Thymus (tissue), 14 donors: ENCODE data around the gene KCTD14. TPM values are rescaled to one million over a fixed set of nuclear protein-coding genes. Genes with fewer than 3 reads are reported as not detected.

ENCODE experiments used
- DNase-seq, 9 donors: peaks; one replicate each; pipeline ENCODE4 v3.0.0-alpha.2; 2013; ENCODE audit warnings: low spot score in 9 of 9, low read depth in 6 of 9, missing footprints in 1 of 9
- H3K27ac ChIP-seq, 2 donors: one replicate each; pipeline ENCODE4 v1.5.1; 2013; ENCODE audit warnings: control low read depth in 1 of 2, low read depth in 1 of 2, low read length in 1 of 2, mild to moderate bottlenecking in 1 of 2, moderate library complexity in 1 of 2
- H3K27me3 ChIP-seq, 2 donors: one replicate each; pipeline ENCODE4 v1.5.1; 2013; ENCODE audit warnings: low read length in 1 of 2; ENCODE audit not compliant: control insufficient read depth in 2 of 2, insufficient read depth in 1 of 2
- H3K36me3 ChIP-seq, 2 donors: one replicate each; pipeline ENCODE4 v1.5.1; 2013; ENCODE audit warnings: low read length in 1 of 2, mild to moderate bottlenecking in 1 of 2, moderate library complexity in 1 of 2; ENCODE audit not compliant: control insufficient read depth in 2 of 2, insufficient read depth in 2 of 2
- H3K4me1 ChIP-seq, 2 donors: one replicate each; pipeline ENCODE4 v1.5.1; 2013; ENCODE audit warnings: low read length in 2 of 2; ENCODE audit not compliant: control insufficient read depth in 2 of 2, insufficient read depth in 2 of 2
- H3K4me3 ChIP-seq, 2 donors: one replicate each; pipeline ENCODE4 v1.5.1; 2013; ENCODE audit warnings: low read length in 2 of 2, control low read depth in 1 of 2, mild to moderate bottlenecking in 1 of 2
- H3K9me3 ChIP-seq, 2 donors: one replicate each; pipeline ENCODE4 v1.5.1; 2013; ENCODE audit warnings: low read length in 1 of 2, mild to moderate bottlenecking in 1 of 2; ENCODE audit not compliant: control insufficient read depth in 2 of 2, insufficient read depth in 1 of 2
- whole genome bisulfite sequencing: extraction: QIAGEN DNeasy Blood & Tissue Kit; methylation state at CpG from one replicate; pipeline ENCODE4 v1.1.7; 2013; 5-methylcytosine and 5-hydroxymethylcytosine counted together
- long read RNA-seq, 10 donors: transcript quantifications; one replicate each; lab custom pipeline, GENCODE V29; 2026
- polyA plus RNA-seq: library from polyadenylated mRNA; stranded (reverse); fragments of 200-250 nt; gene quantifications from one replicate; pipeline ENCODE4 v1.2.3, GENCODE V29; 2013
- total RNA-seq: library from RNA; stranded (reverse); fragments of 120-200 nt; gene quantifications from one replicate; pipeline ENCODE4 v1.2.4, GENCODE V29; 2013
- donor health status: healthy.

The KCTD14 gene
- 1.2 TPM for total RNA-seq
- polyA plus RNA-seq, result 2.0 TPM
- long read RNA-seq, donor 1, result 0 reads
- long read RNA-seq, donor 2, result 0 reads
- long read RNA-seq, donor 3, result 0 reads
- long read RNA-seq, donor 4, result 0 reads
- long read RNA-seq, donor 5, partial matches to known transcripts, result 0 of 3 reads
- long read RNA-seq, donor 5, other reads (novel, unspliced or antisense), result 0 of 3 reads
- long read RNA-seq, donor 6, partial matches to known transcripts, result 0 of 1 reads
- long read RNA-seq, donor 6, other reads (novel, unspliced or antisense), result 0 of 1 reads
- long read RNA-seq, donor 7, partial matches to known transcripts, result 0 of 2 reads
- long read RNA-seq, donor 7, other reads (novel, unspliced or antisense), result 0 of 2 reads
- long read RNA-seq, donor 8, partial matches to known transcripts, result 0 of 1 reads
- long read RNA-seq, donor 8, other reads (novel, unspliced or antisense), result 0 of 1 reads
- long read RNA-seq, donor 9, result 0 reads
- long read RNA-seq, donor 10, result 0 reads

- no peaks in the 10 kb centered on the region for H3K36me3 ChIP-seq
- no peak within 1 kb of the TSS for H3K27ac ChIP-seq
- H3K4me1 ChIP-seq, result no peaks in the 10 kb centered on the region
- 34% methylated on average over 37 of the region's 37 CpGs for WGBS
- peaks cover 0 to 33% of the 10 kb centered on the region in 2 donors for H3K27me3 ChIP-seq
- H3K9me3 ChIP-seq, result no peaks in the 10 kb centered on the region
- no peak for DNase-seq
- H3K4me3 ChIP-seq, result peak within 1 kb of the TSS in 1 of 2 donors; percentile 27
Measured at GRCh38 chr11:78022397-78023396, at the start of gene KCTD14. TSS of gene KCTD14 (minus strand) at chr11:78023276. CDS start at chr11:78023249, 27 bp downstream.

- H3K36me3 ChIP-seq, result peaks cover 24 to 46% of the 10 kb centered on the region in 2 donors
- 99% methylated on average over 4 of the region's 4 CpGs for WGBS
- no peaks in the 10 kb centered on the region for H3K9me3 ChIP-seq
- H3K27ac ChIP-seq, result no peak overlapping the region
- no peak overlapping the region for H3K4me3 ChIP-seq
- no peak for DNase-seq
- H3K4me1 ChIP-seq, result peaks cover 4 to 7% of the 10 kb centered on the region in 2 donors
- H3K27me3 ChIP-seq, result no peaks in the 10 kb centered on the region
Measured at GRCh38 chr11:78072455-78072854, 49.4 kb upstream of the KCTD14 start.

- Histone ChIP-seq H3K27ac (no peak overlapping the region), H3K36me3 (peaks cover 24 to 49% of the 10 kb centered on the region in 2 donors), H3K4me3 (no peak overlapping the region), H3K4me1 (peaks cover under 1 to 3% of the 10 kb centered on the region in 2 donors), H3K27me3 (no peaks in the 10 kb centered on the region), H3K9me3 (no peaks in the 10 kb centered on the region)
- no peak for DNase-seq
- WGBS, result 98% methylated on average over 3 of the region's 3 CpGs
Measured at GRCh38 chr11:78071717-78072116, 48.6 kb upstream of the KCTD14 start.

- no peak for DNase-seq
- Histone ChIP-seq H3K4me1 (no peaks in the 10 kb centered on the region), H3K9me3 (no peaks in the 10 kb centered on the region), H3K36me3 (peaks cover 24 to 46% of the 10 kb centered on the region in 2 donors), H3K4me3 (no peak overlapping the region), H3K27ac (no peak overlapping the region), H3K27me3 (no peaks in the 10 kb centered on the region)
- 97% methylated on average over 2 of the region's 2 CpGs for WGBS
Measured at GRCh38 chr11:78070621-78071020, 47.5 kb upstream of the KCTD14 start.

GRCh38 chr11:78069465-78069864 is 46.4 kb upstream of the KCTD14 start:
- WGBS, result 97% methylated on average over 2 of the region's 2 CpGs
- Histone ChIP-seq H3K9me3 (no peaks in the 10 kb centered on the region), H3K27ac (no peak overlapping the region), H3K27me3 (no peaks in the 10 kb centered on the region), H3K36me3 (peaks cover 24 to 44% of the 10 kb centered on the region in 2 donors), H3K4me3 (no peak overlapping the region), H3K4me1 (no peaks in the 10 kb centered on the region)
- no peak for DNase-seq

GRCh38 chr11:78067704-78068103 is 44.6 kb upstream of the KCTD14 start:
- Histone ChIP-seq H3K27me3 (no peaks in the 10 kb centered on the region), H3K36me3 (peaks cover 24 to 42% of the 10 kb centered on the region in 2 donors), H3K27ac (no peak overlapping the region), H3K4me1 (no peaks in the 10 kb centered on the region), H3K9me3 (no peaks in the 10 kb centered on the region), H3K4me3 (no peak overlapping the region)
- no peak for DNase-seq
- WGBS, result 95% methylated on average over 4 of the region's 4 CpGs

- Histone ChIP-seq H3K4me3 (no peak overlapping the region), H3K27ac (no peak overlapping the region), H3K4me1 (no peaks in the 10 kb centered on the region), H3K36me3 (peaks cover 20 to 32% of the 10 kb centered on the region in 2 donors), H3K9me3 (no peaks in the 10 kb centered on the region), H3K27me3 (no peaks in the 10 kb centered on the region)
- DNase-seq, result no peak
- WGBS, result 94% methylated on average over 2 of the region's 2 CpGs
Measured at GRCh38 chr11:78066471-78066870, 43.4 kb upstream of the KCTD14 start.

- Histone ChIP-seq H3K4me3 (no peak overlapping the region), H3K4me1 (no peaks in the 10 kb centered on the region), H3K9me3 (no peaks in the 10 kb centered on the region), H3K36me3 (peaks cover 13 to 22% of the 10 kb centered on the region in 2 donors), H3K27me3 (no peaks in the 10 kb centered on the region), H3K27ac (no peak overlapping the region)
- WGBS, result 98% methylated on average over 2 of the region's 2 CpGs
- no peak for DNase-seq
Measured at GRCh38 chr11:78065203-78065602, 42.1 kb upstream of the KCTD14 start.
